ENCODE data around the gene ATP6V1C2. TPM values are rescaled to one million over a fixed set of nuclear protein-coding genes. Genes with fewer than 3 reads are reported as not detected.

ATP6V1C2 gene
- total and polyA plus RNA-seq, 2 experiments from 2014 or later = 0.14 to 2.1 TPM

- Histone ChIP-seq H3K27me3 (ENCODE audit: insufficient read depth) (no peaks in the 10 kb centered on the region), H3F3A (replicated peaks; ENCODE audit: low read depth) (no peaks in the 10 kb centered on the region), H3K4me3 (no peak overlapping the region), H3K79me2 (replicated peaks; ENCODE audit: insufficient read depth) (no peaks in the 10 kb centered on the region), H3K36me3 (ENCODE audit: insufficient read depth) (no peaks in the 10 kb centered on the region), H3K9me2 (ENCODE audit: insufficient read depth) (no peaks in the 10 kb centered on the region), H3K4me2 (no peak overlapping the region), H3K4me1 (ENCODE audit: insufficient read depth) (no peaks in the 10 kb centered on the region), H4K20me1 (replicated peaks; ENCODE audit: insufficient read depth) (no peaks in the 10 kb centered on the region; the same call in 1 of the 2 replicates), H3K27ac (ENCODE audit: low read depth) (no peak overlapping the region), H2AFZ (no peak overlapping the region)
- no peaks in the 10 kb centered on the region for H3K4me1 Mint-ChIP-seq
- no peak overlapping the region for H3K27ac Mint-ChIP-seq
- peaks cover 4% of the 10 kb centered on the region for H3K27me3 Mint-ChIP-seq (ENCODE audit: insufficient read depth, low read depth, poor library complexity)
- H3K4me3 Mint-ChIP-seq = no peak overlapping the region
- no peaks in the 10 kb centered on the region for H3K36me3 Mint-ChIP-seq (ENCODE audit: low read depth)
- H3K9me3 Mint-ChIP-seq = no peaks in the 10 kb centered on the region
- DNase-seq (ENCODE audit: low spot score) = no peak
- TF ChIP-seq STAT1 (IDR thresholded peaks at IDR 0.05; ENCODE audit: unreplicated experiment) (no peak), CTCF (conservative IDR thresholded peaks at IDR 0.05; ENCODE audit: low read depth in 2 of 2) (no peak), NANOG (IDR thresholded peaks at IDR 0.05; ENCODE audit: borderline replicate concordance) (no peak), ETS1 (IDR thresholded peaks at IDR 0.05) (no peak), EZH2phosphoT487 (IDR thresholded peaks at IDR 0.05; ENCODE audit: unreplicated experiment) (no peak), JUNB (IDR thresholded peaks at IDR 0.05; ENCODE audit: unreplicated experiment) (no peak), REST (IDR thresholded peaks at IDR 0.05; ENCODE audit: unreplicated experiment) (no peak), EZH2 (IDR thresholded peaks at IDR 0.05; ENCODE audit: low read depth, unreplicated experiment) (no peak), ZNF114 (CRISPR knock-in tag; IDR thresholded peaks at IDR 0.05) (no peak), ZNF462 (CRISPR knock-in tag; IDR thresholded peaks at IDR 0.05) (no peak), ZNF331 (CRISPR knock-in tag; IDR thresholded peaks at IDR 0.05; ENCODE audit: low read depth) (no peak)
- ATAC-seq = no peak
These were observed 32.4 kb downstream of the ATP6V1C2 start for GRCh38 chr2:10753876-10754275.
